ENCODE measurements around the gene CHN2. TPM values are rescaled to one million over a fixed set of nuclear protein-coding genes. Genes with fewer than 3 reads are reported as not detected.
A peak's percentile ranks its signal among the peaks of the same experiment; 100 is the strongest.

Gene CHN2
- total RNA-seq, 1 experiment from 2014 or later, result 5.0 TPM

DNA sequence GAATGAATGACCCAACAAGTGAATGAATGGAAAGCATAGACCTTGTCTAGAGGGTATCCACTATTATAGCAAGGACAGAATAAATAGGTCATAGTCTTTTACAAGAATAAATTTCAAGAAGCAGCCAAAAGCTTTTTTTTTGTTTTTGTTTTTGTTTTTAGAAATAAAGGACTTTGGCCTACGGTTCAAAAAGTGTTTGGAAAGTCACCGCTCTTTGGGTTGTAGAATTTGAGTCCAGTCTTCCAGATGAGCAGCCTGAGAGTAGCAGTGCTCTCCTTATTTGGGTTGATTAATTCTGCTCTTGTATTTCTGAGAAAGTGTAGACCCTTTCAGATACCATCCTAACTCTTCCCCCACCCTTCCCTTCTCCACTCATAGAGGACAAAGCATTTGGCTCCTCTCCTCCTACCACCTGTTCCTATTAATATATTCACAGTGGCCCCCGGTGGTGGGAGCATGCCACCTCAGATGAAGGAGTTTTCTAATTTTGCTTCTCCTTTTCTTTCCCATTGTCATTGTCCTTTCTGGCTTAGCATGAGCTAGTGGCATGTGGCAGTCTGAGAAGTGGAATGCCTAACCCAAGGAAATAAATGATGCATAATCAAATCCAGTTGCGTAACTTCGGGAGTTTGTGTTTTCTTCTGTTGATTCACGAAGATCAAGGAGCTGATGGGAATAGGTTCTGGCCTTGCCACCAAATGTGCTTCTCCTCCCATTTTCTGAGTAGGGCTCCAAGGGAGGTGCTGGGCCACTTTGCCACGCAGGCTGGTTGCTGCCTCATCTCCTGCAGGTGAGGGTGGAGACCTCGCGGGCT lies 114.7 kb downstream of the CHN2 start:
- peaks cover 59% of the 10 kb centered on the region for H3K4me1 Mint-ChIP-seq
- ATAC-seq (peak; percentile 25; the same call in 1 of the 2 replicates), DNase-seq (ENCODE audit: low spot score) (no peak)
- CTCF ChIA-PET, result interaction anchor here (0.6 to 5.6 kb wide), 7 partner anchors 9 to 382 kb away, joined by 3 to 56 read pairs (median 3); no protein-coding TSS in a partner anchor
- H3K27ac Mint-ChIP-seq, result no peak overlapping the region
- H3K9me3 Mint-ChIP-seq, result peaks cover 12% of the 10 kb centered on the region
- TF ChIP-seq ZNF263 (CRISPR knock-in tag; IDR thresholded peaks at IDR 0.05; ENCODE audit: low read depth) (no peak), ZBTB21 (CRISPR knock-in tag; IDR thresholded peaks at IDR 0.05; ENCODE audit: borderline replicate concordance) (no peak), TEAD1 (CRISPR knock-in tag; IDR thresholded peaks at IDR 0.05) (no peak), RELA (CRISPR knock-in tag; IDR thresholded peaks at IDR 0.05; ENCODE audit: borderline replicate concordance) (no peak), TEAD4 (CRISPR knock-in tag; IDR thresholded peaks at IDR 0.05) (no peak), ATF3 (CRISPR knock-in tag; conservative IDR thresholded peaks at IDR 0.05) (no peak), SMAD3 (CRISPR knock-in tag; IDR thresholded peaks at IDR 0.05; ENCODE audit: borderline replicate concordance) (no peak), NFYB (CRISPR knock-in tag; conservative IDR thresholded peaks at IDR 0.05; ENCODE audit: low read depth) (no peak), PRRX2 (CRISPR knock-in tag; IDR thresholded peaks at IDR 0.05) (no peak), NFATC4 (CRISPR knock-in tag; IDR thresholded peaks at IDR 0.05) (no peak), ERG (CRISPR knock-in tag; IDR thresholded peaks at IDR 0.05) (no peak), ZMAT4 (CRISPR knock-in tag; IDR thresholded peaks at IDR 0.05) (no peak), ZNF317 (CRISPR knock-in tag; IDR thresholded peaks at IDR 0.05; ENCODE audit: borderline replicate concordance, low read depth) (no peak), NR1H2 (CRISPR knock-in tag; IDR thresholded peaks at IDR 0.05) (no peak), MAX (CRISPR knock-in tag; IDR thresholded peaks at IDR 0.05) (no peak), PREB (CRISPR knock-in tag; IDR thresholded peaks at IDR 0.05; ENCODE audit: borderline replicate concordance) (no peak), FOXK1 (CRISPR knock-in tag; IDR thresholded peaks at IDR 0.05) (no peak), JAZF1 (CRISPR knock-in tag; IDR thresholded peaks at IDR 0.05) (no peak), ZNF416 (CRISPR knock-in tag; IDR thresholded peaks at IDR 0.05) (no peak)
- TF ChIP-seq, protein P1, sequence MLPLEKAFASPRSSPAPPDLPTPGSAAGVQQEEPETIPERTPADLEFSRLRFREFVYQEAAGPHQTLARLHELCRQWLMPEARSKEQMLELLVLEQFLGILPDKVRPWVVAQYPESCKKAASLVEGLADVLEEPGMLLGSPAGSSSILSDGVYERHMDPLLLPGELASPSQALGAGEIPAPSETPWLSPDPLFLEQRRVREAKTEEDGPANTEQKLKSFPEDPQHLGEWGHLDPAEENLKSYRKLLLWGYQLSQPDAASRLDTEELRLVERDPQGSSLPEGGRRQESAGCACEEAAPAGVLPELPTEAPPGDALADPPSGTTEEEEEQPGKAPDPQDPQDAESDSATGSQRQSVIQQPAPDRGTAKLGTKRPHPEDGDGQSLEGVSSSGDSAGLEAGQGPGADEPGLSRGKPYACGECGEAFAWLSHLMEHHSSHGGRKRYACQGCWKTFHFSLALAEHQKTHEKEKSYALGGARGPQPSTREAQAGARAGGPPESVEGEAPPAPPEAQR (CRISPR knock-in tag; IDR thresholded peaks at IDR 0.05), result no peak
- POLR2A ChIA-PET, result interaction anchor here (0.6 kb wide), 1 partner anchor 1475 kb away, joined by 6 read pairs; no protein-coding TSS in a partner anchor
- H3K36me3 Mint-ChIP-seq, result peaks cover 8% of the 10 kb centered on the region; the same call in 1 of the 2 replicates
- H3K27me3 Mint-ChIP-seq (ENCODE audit: low read depth), result no peaks in the 10 kb centered on the region; the same call in 1 of the 2 replicates
- no peak overlapping the region for H3K4me3 Mint-ChIP-seq

GRCh38 chr7:29310625-29311024 lies 116.0 kb downstream of the CHN2 start:
- DNase-seq (ENCODE audit: low spot score), result no peak
- ATAC-seq, result no peak
- Mint-ChIP-seq H3K9me3 (peaks cover 12% of the 10 kb centered on the region), H3K4me3 (no peak overlapping the region), H3K27me3 (ENCODE audit: low read depth) (no peaks in the 10 kb centered on the region; the same call in 1 of the 2 replicates), H3K36me3 (peaks cover 8% of the 10 kb centered on the region; the same call in 1 of the 2 replicates), H3K4me1 (peaks cover 47% of the 10 kb centered on the region), H3K27ac (no peak overlapping the region)
- POLR2A ChIA-PET, result no interaction called here
- TF ChIP-seq TEAD1 (CRISPR knock-in tag; IDR thresholded peaks at IDR 0.05) (no peak), NR2C2 (CRISPR knock-in tag; IDR thresholded peaks at IDR 0.05) (no peak), E2F5 (CRISPR knock-in tag; IDR thresholded peaks at IDR 0.05) (no peak), ZNF317 (CRISPR knock-in tag; IDR thresholded peaks at IDR 0.05; ENCODE audit: borderline replicate concordance, low read depth) (no peak), TP53 (CRISPR knock-in tag; IDR thresholded peaks at IDR 0.05) (no peak), ESRRA (CRISPR knock-in tag; IDR thresholded peaks at IDR 0.05; ENCODE audit: borderline replicate concordance) (no peak), ERG (CRISPR knock-in tag; IDR thresholded peaks at IDR 0.05) (no peak), FOXK1 (CRISPR knock-in tag; IDR thresholded peaks at IDR 0.05) (no peak), SP1 (CRISPR knock-in tag; conservative IDR thresholded peaks at IDR 0.05) (no peak)
- CTCF ChIA-PET, result no interaction called here

Measured in WTC11 (cell line).